Esophagus muscularis mucosa (tissue), 3 donors: ENCODE data around the gene EYA2.

Experiments used
- CTCF ChIP-seq, 3 experiments: fragments of 200-600 bp in 2 of 3; fragments of 450-650 bp in 1 of 3; sonication (generic) in 2 of 3; IDR thresholded peaks; one replicate each; pipeline ENCODE4 v1.5.1; 2017 to 2019; ENCODE audit warnings: antibody characterized with exemption in 3 of 3, mild to moderate bottlenecking in 2 of 3, moderate library complexity in 1 of 3
- POLR2AphosphoS5 ChIP-seq, 2 donors: sonication (generic); formaldehyde crosslinking; IDR thresholded peaks; one replicate each; pipeline ENCODE4 v1.6.1; 2017; ENCODE audit warnings: antibody characterized with exemption in 2 of 2

- no peak for TF ChIP-seq POLR2AphosphoS5 (IDR thresholded peaks at IDR 0.05)
- TF ChIP-seq CTCF (IDR thresholded peaks at IDR 0.05), result no peak
Observed at GRCh38 chr20:47033665-47034064, 139.0 kb downstream of the EYA2 start.
